HG03095 (cell line): ENCODE measurements around the gene RPH3AL.

Experiments
- ATAC-seq: cut with Tn5 transposase; IDR thresholded peaks from one replicate; pipeline ENCODE4 v1.9.1; 2021; ENCODE audit warnings: moderate library complexity; ENCODE audit not compliant: unreplicated experiment

The RPH3AL gene

DNA sequence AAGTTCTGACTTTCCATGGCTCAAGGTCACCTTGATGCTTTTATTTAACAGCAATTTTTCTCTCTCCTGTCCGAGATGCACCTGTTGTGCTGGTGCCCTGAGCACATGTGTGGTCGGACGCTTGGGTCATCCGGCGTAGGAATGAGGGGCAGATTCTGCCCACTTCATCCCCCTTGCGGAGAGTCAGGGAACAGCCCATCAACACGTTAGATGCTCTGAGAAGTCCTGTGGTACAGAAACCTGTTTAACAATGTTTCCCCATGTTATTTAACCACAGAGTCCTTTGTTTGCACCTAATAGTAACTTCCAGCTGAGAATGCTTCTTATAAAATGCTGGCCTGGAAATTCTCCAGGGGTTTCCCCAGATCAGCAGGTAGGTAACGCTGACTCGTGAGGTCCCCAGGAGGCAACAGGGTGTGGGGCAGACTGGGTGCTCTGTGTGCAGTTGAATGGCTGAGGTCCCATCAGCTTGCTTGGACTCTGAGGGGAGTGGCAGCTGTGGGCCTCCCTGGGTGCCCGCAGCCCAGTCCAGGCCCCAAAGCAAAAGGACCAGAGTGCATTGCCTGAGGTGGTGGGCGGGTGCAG, 189.0 kb downstream of the RPH3AL start:
- no peak for ATAC-seq

GRCh38 chr17:162689-163088, 189.9 kb downstream of the RPH3AL start:
- no peak for ATAC-seq
